ENCODE results near the gene EVPLL. TPM values are rescaled to one million over a fixed set of nuclear protein-coding genes. Genes with fewer than 3 reads are reported as not detected.

The EVPLL gene
- total and polyA plus RNA-seq, 9 of the 15 experiments (the other 6 are each of a cell fraction or from before 2014, with no cell fraction given) = not detected

- TF ChIP-seq ZNF57 (CRISPR knock-in tag; IDR thresholded peaks at IDR 0.05) = no peak
- TF ChIP-seq SMAD3 (CRISPR knock-in tag; conservative IDR thresholded peaks at IDR 0.05) = no peak
- no peak for TF ChIP-seq CHD4 (IDR thresholded peaks at IDR 0.05; ENCODE audit: insufficient read depth, insufficient replicate concordance, low read depth, low read length, poor library complexity, severe bottlenecking)
- no peak for TF ChIP-seq XRCC3 (IDR thresholded peaks at IDR 0.05)
- TF ChIP-seq PML (IDR thresholded peaks at IDR 0.05; ENCODE audit: low read length) = no peak; the same call in 1 of the 2 replicates
- no peak for TF ChIP-seq HLTF (IDR thresholded peaks at IDR 0.05)
- no peak for TF ChIP-seq SAFB2 (IDR thresholded peaks at IDR 0.05; ENCODE audit: borderline replicate concordance, low read depth, low read length, severe bottlenecking)
- TF ChIP-seq NR2C1 (IDR thresholded peaks at IDR 0.05) = no peak
- no peak for TF ChIP-seq NR2C1 (tag; IDR thresholded peaks at IDR 0.05)
- TF ChIP-seq EP400 (IDR thresholded peaks at IDR 0.05) = peak; percentile 44; the same call in 1 of the 2 replicates
- TF ChIP-seq MTA3 (IDR thresholded peaks at IDR 0.05; ENCODE audit: borderline replicate concordance) = 0 out of 2 replicates have a peak, but pooled peaks have one; percentile 53
- no peak for TF ChIP-seq ZNF133 (CRISPR knock-in tag; IDR thresholded peaks at IDR 0.05)
- no peak for TF ChIP-seq FOSL1 (tag; conservative IDR thresholded peaks at IDR 0.05)
- no peak for TF ChIP-seq JUND (IDR thresholded peaks at IDR 0.05; ENCODE audit: borderline replicate concordance, low read depth, low read length)
- TF ChIP-seq JUND (tag; IDR thresholded peaks at IDR 0.05; ENCODE audit: borderline replicate concordance, low read depth, low read length) = no peak; the same call in 2 of the 3 replicates
- TF ChIP-seq POU5F1 (IDR thresholded peaks at IDR 0.05; ENCODE audit: borderline replicate concordance, low read depth, low read length, partially characterized antibody) = no peak
- TF ChIP-seq CREB3L1 (IDR thresholded peaks at IDR 0.05; ENCODE audit: borderline replicate concordance, low read depth) = no peak
- TF ChIP-seq E4F1 (CRISPR knock-in tag; IDR thresholded peaks at IDR 0.05; ENCODE audit: borderline replicate concordance) = no peak
- peak; percentile 27 for TF ChIP-seq FIP1L1 (IDR thresholded peaks at IDR 0.05; ENCODE audit: low read depth, low read length, poor library complexity, severe bottlenecking)
- no peak for TF ChIP-seq BRD9 (IDR thresholded peaks at IDR 0.05; ENCODE audit: low read depth, partially characterized antibody)
- TF ChIP-seq EWSR1 (IDR thresholded peaks at IDR 0.05; ENCODE audit: borderline replicate concordance, low read depth, partially characterized antibody) = no peak
- no peak for TF ChIP-seq ZFP91 (CRISPR knock-in tag; IDR thresholded peaks at IDR 0.05)
These were observed 14.2 kb upstream of the EVPLL start, which contains the start of gene SHMT1 (continued) for GRCh38 chr17:18363101-18364049.

Data from K562 (cell line).